Esophagus squamous epithelium (tissue), 4 donors: ENCODE results near the gene ENTPD3.

Experiments used
- CTCF ChIP-seq, 6 experiments: fragments of 450-650 bp in 4 of 6; fragments of 200-600 bp in 2 of 6; sonication (generic) in 2 of 6; IDR thresholded peaks; one replicate each; pipeline ENCODE4 v1.5.1; 2016 to 2019; ENCODE audit warnings: antibody characterized with exemption in 6 of 6, mild to moderate bottlenecking in 4 of 6, moderate library complexity in 4 of 6
- POLR2A ChIP-seq, 4 donors: fragments of 450-650 bp; IDR thresholded peaks; one replicate each; pipeline ENCODE4 v1.6.1; 2017; ENCODE audit warnings: antibody characterized with exemption in 4 of 4, mild to moderate bottlenecking in 4 of 4, moderate library complexity in 3 of 4

GRCh38 chr3:40468018-40468417 is 81.0 kb downstream of the ENTPD3 start:
- TF ChIP-seq CTCF (IDR thresholded peaks at IDR 0.05) (no peak), POLR2A (IDR thresholded peaks at IDR 0.05) (no peak)
